Large intestine (tissue), 3 donors: Measurements from ENCODE around the gene OR11L1. TPM values are rescaled to one million over a fixed set of nuclear protein-coding genes. Genes with fewer than 3 reads are reported as not detected.

ENCODE experiments used
- DNase-seq, 2 donors: peaks; one replicate each; pipeline versions ENCODE4 v3.0.0 to v3.0.0-alpha.2; 2013
- H3K27ac ChIP-seq: one replicate; pipeline ENCODE4 v1.5.1; 2013; ENCODE audit warnings: low read length
- H3K27me3 ChIP-seq: 2 replicates; pipeline ENCODE4 v1.6.1; 2013; ENCODE audit warnings: low read length; ENCODE audit not compliant: control insufficient read depth, insufficient read depth
- H3K36me3 ChIP-seq: 2 replicates; pipeline ENCODE4 v1.6.1; 2013; ENCODE audit warnings: low read length; ENCODE audit not compliant: control insufficient read depth, insufficient read depth
- H3K4me1 ChIP-seq: one replicate; pipeline ENCODE4 v1.6.1; 2013; ENCODE audit warnings: low read length; ENCODE audit not compliant: control insufficient read depth, insufficient read depth
- H3K4me3 ChIP-seq: one replicate; pipeline ENCODE4 v1.5.1; 2013; ENCODE audit warnings: low read length
- H3K9me3 ChIP-seq: one replicate; pipeline ENCODE4 v1.6.1; 2013; ENCODE audit warnings: mild to moderate bottlenecking, low read depth, low read length, moderate library complexity; ENCODE audit not compliant: control insufficient read depth
- WGBS: methylation state at CpG from one replicate; pipeline ENCODE4 v1.1.5; 2013; ENCODE audit warnings: low lambda C conversion rate; ENCODE audit not compliant: insufficient coverage; 5-methylcytosine and 5-hydroxymethylcytosine counted together
- polyA plus RNA-seq: library from polyadenylated mRNA; unstranded; fragments of 120-200 nt; gene quantifications from one replicate; pipeline ENCODE4 v1.2.1, GENCODE V29; 2013

The OR11L1 gene
- polyA plus RNA-seq, 1 donor = not detected

DNA sequence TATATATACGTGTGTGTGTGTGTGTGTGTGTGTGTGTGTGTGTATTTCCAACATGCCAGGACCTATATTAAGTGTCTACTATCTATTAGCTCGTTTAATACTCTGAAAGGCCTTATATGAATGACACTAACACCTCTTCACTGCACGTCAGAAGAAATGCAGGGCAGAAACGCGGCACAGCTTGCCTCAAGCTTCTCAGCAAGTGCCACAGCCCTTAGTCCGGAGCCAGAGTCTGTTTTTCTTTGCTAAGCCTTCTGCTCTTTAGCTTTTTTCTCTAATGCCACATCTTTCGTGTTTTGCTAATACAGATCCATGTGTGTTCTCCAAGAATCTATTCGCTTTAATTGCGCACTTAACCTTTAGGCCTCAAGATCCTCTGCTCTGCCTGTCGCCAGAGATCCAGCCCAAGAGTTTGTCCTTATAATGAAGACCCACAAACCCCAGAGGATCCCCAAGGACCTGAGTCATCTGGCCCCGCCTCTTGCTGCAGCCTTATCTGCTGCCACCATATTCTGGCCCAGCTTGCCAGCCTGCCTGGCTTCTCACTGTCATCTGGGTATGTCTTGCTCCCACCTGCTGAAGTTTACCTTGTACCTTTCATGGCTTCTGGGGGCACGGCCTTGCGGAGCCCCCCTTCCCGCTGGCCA, 13.3 kb upstream of the OR11L1 start:
- no peak for DNase-seq
- peaks cover 13% of the 10 kb centered on the region for H3K27me3 ChIP-seq
- H3K9me3 ChIP-seq = no peaks in the 10 kb centered on the region
- 97% methylated on average over 6 of the region's 14 CpGs for WGBS
- H3K4me3 ChIP-seq = no peak overlapping the region
- H3K4me1 ChIP-seq = no peaks in the 10 kb centered on the region
- H3K27ac ChIP-seq = no peak overlapping the region
- H3K36me3 ChIP-seq = no peaks in the 10 kb centered on the region

DNA sequence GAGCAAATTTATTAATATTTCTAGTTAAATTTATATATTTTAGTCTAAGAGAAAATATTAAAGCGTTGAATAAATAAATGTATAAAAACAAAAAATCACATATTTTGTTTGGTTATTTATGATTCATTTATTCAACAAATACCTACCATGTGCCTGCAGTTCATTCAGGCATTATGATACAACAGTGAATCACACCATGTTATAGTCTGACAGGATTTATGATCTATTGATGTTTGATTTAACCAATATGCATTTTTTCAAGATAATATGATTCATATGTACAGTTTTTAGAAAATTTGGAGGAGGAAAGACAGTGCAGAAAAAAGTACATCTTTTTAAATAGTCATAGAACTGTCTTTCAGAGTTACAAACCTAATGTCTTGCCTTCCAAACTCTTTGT, 7.9 kb upstream of the OR11L1 start:
- Histone ChIP-seq H3K4me3 (no peak overlapping the region), H3K4me1 (no peaks in the 10 kb centered on the region), H3K9me3 (no peaks in the 10 kb centered on the region), H3K27ac (no peak overlapping the region), H3K27me3 (no peaks in the 10 kb centered on the region), H3K36me3 (no peaks in the 10 kb centered on the region)
- WGBS = 100% methylated on average over 1 of the region's 1 CpG
- DNase-seq = no peak

DNA sequence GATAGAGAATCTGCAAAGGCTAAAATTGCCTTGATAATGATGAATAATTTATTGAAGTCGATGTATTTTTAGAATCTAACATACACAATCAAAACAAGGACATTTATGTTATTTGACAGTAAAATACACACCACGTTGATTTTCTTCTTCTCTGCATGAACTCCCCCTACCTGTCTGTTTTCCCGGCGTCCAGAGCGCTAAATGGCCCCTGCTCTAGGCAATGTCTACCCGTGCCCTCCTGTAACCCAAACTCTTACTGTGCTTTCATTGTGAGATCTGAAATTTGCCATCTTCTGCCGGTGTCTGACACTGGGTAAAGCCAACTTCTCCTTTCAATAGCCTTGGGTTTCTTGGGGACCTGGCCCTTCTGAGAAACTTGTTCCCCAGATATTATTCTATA, 6.7 kb upstream of the OR11L1 start:
- Histone ChIP-seq H3K27me3 (no peaks in the 10 kb centered on the region), H3K9me3 (no peaks in the 10 kb centered on the region), H3K4me3 (no peak overlapping the region), H3K4me1 (no peaks in the 10 kb centered on the region), H3K36me3 (no peaks in the 10 kb centered on the region), H3K27ac (no peak overlapping the region)
- no peak for DNase-seq
- 90% methylated on average over 3 of the region's 7 CpGs for WGBS

DNA sequence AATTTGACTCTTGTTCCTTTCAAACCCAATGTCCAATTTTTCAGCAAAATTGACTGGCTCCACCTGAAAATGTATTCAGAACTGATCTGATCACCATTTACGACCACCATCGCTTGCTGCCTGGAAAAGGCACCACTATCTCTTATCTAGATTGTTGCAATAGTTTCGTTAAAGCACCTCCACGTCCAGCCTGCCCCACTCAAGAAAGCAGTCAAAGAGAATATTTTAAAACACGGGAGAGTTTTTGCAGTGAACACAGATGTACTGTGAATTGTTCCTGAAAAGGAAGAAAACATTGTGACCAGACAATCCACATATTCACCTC, 4.0 kb upstream of the OR11L1 start:
- no peaks in the 10 kb centered on the region for H3K36me3 ChIP-seq
- H3K4me3 ChIP-seq = no peak overlapping the region
- H3K27ac ChIP-seq = no peak overlapping the region
- no peak for DNase-seq
- H3K4me1 ChIP-seq = no peaks in the 10 kb centered on the region
- H3K27me3 ChIP-seq = no peaks in the 10 kb centered on the region
- no peaks in the 10 kb centered on the region for H3K9me3 ChIP-seq
- WGBS = 53% methylated on average over 2 of the region's 5 CpGs

DNA sequence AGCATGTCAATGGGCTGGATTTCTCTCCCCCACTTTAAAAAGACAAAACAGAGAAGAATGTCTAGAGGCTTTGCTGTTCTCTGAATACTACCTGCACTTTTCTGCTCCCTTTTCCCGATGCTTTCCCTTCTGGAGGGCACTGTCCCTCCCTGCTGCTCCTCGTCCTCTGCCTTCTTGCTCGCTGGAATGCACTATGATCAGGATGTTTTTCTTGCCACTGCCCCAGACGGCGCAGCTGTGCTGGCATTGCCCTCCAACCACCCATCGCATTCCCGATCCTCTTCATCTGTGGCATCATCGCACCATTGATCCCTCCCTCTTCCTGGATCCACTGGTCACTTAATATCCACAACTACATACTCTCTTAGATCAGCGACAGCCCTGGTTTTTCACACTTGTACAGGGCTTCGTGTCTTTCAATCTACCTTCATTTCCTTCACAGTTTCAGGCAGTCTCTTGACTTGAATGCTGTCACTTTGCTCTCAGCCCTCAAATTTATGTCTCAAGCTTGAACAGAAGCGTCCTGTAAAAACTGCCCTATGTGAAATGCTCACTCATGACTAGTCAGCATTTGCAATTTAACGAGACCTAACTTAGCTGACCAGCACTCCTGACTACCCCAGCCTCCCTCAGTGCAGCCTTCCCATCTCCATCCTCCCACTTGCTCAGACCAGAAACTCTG, 3.5 kb upstream of the OR11L1 start:
- Histone ChIP-seq H3K27me3 (no peaks in the 10 kb centered on the region), H3K4me3 (no peak overlapping the region), H3K27ac (no peak overlapping the region), H3K36me3 (no peaks in the 10 kb centered on the region), H3K9me3 (no peaks in the 10 kb centered on the region), H3K4me1 (no peaks in the 10 kb centered on the region)
- DNase-seq = no peak
- 20% methylated on average over 1 of the region's 12 CpGs for WGBS

GRCh38 chr1:247843411-247843810, 1.7 kb upstream of the OR11L1 start:
- WGBS = 20% methylated on average over 1 of the region's 2 CpGs
- Histone ChIP-seq H3K27me3 (no peaks in the 10 kb centered on the region), H3K4me3 (no peak overlapping the region), H3K4me1 (no peaks in the 10 kb centered on the region), H3K36me3 (no peaks in the 10 kb centered on the region), H3K9me3 (no peaks in the 10 kb centered on the region), H3K27ac (no peak overlapping the region)
- DNase-seq = no peak

DNA sequence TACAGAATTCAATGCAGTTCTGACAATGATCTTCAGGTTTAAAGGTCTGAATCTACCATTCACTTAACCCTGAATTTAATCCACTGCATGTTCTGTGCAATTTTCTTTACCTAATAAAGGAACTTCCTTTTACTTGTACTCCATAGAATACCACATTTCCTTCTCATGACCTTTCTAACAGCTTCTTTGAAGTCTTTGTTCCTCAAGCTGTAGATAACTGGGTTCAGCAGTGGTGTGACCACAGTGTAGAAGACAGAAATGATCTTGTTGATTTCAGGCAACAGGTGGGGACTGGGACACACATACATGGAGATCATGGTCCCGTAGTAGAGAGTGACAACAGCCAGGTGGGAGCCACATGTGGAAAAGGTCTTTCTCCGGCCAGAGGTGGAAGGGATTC, 878 bp downstream of the OR11L1 start:
- DNase-seq = no peak
- Histone ChIP-seq H3K9me3 (no peaks in the 10 kb centered on the region), H3K4me1 (no peaks in the 10 kb centered on the region), H3K27ac (no peak overlapping the region), H3K36me3 (no peaks in the 10 kb centered on the region), H3K4me3 (no peak overlapping the region), H3K27me3 (no peaks in the 10 kb centered on the region)
- WGBS = no CpG with 5 or more reads among the region's 2 CpGs

DNA sequence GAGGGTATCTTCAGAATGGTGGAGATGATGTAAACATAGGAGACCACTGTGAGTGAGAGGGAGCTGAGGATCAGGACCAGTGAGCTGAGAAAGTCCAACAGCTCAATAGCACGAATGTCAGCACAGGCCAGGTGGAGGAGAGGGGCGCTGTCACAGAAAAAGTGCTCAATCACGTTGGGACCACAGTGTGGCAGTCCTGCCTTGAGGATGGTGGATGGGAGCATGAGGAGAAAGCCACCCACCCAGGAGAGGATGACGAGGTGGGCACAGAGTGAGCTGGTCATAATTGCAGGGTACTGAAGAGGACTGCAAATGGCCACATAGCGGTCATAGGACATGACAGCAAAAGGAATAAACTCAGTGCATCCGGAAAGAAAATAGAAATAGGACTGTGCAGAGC, 8.1 kb downstream of the OR11L1 start:
- 80% methylated on average over 3 of the region's 6 CpGs for WGBS
- DNase-seq = no peak

DNA sequence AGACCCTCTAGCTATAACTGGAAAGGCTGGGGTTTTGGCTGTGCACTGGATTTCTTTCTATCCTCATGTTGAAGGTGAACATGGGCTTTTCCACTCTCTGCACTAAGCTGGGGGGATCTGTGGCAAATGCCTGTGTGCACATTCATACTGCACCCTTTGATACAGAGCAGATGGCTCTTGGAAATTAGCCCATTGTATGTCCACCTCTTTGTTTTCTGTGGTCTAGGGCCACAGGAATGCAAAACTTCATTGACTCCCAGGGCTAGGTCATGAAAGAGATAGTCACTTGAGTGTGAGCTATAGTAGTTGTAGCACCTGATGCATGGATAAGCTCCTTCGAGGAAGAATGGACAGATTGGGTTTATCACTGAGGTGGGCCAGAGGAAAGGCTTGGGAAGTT, 12.0 kb downstream of the OR11L1 start:
- Histone ChIP-seq H3K4me1 (no peaks in the 10 kb centered on the region), H3K4me3 (no peak overlapping the region), H3K36me3 (no peaks in the 10 kb centered on the region), H3K27ac (no peak overlapping the region), H3K27me3 (no peaks in the 10 kb centered on the region), H3K9me3 (peaks cover 3% of the 10 kb centered on the region)
- WGBS = no CpG with 5 or more reads among the region's 1 CpG
- DNase-seq = no peak

More for the DNA sequence above, 8.1 kb downstream of the OR11L1 start:
- H3K4me3 ChIP-seq = no peak overlapping the region
- no peaks in the 10 kb centered on the region for H3K36me3 ChIP-seq
- no peak overlapping the region for H3K27ac ChIP-seq
- H3K4me1 ChIP-seq = no peaks in the 10 kb centered on the region
- H3K27me3 ChIP-seq = no peaks in the 10 kb centered on the region
- H3K9me3 ChIP-seq = no peaks in the 10 kb centered on the region

- peaks cover 3% of the 10 kb centered on the region for H3K9me3 ChIP-seq
- H3K27ac ChIP-seq = no peak overlapping the region
- no peak for DNase-seq
- no peaks in the 10 kb centered on the region for H3K4me1 ChIP-seq
- WGBS = 83% methylated on average over 1 of the region's 13 CpGs
- H3K4me3 ChIP-seq = no peak overlapping the region
- no peaks in the 10 kb centered on the region for H3K36me3 ChIP-seq
- H3K27me3 ChIP-seq = no peaks in the 10 kb centered on the region
Observed at GRCh38 chr1:247825362-247825761, 16.3 kb downstream of the OR11L1 start.

- no peak for DNase-seq
- 100% methylated on average over 1 of the region's 6 CpGs for WGBS
- no peaks in the 10 kb centered on the region for H3K4me1 ChIP-seq
Observed at GRCh38 chr1:247824023-247824422, 17.7 kb downstream of the OR11L1 start, which contains the start of gene OR14A16. TSS of gene OR14A16 (minus strand) at chr1:247824119. CDS start at chr1:247815729, 8,390 bp downstream.

More at GRCh38 chr1:247824023-247824422, 17.7 kb downstream of the OR11L1 start, which contains the start of gene OR14A16:
- no peaks in the 10 kb centered on the region for H3K27me3 ChIP-seq
- H3K9me3 ChIP-seq = peaks cover 3% of the 10 kb centered on the region
- H3K27ac ChIP-seq = no peak within 1 kb of the TSS
- H3K36me3 ChIP-seq = no peaks in the 10 kb centered on the region
- no peak within 1 kb of the TSS for H3K4me3 ChIP-seq
